HG02938 (cell line): ENCODE data around the gene YOD1.
"Not testable (repeated sequence)": the region's sequence is repeated elsewhere in the genome, so short reads cannot be mapped to it uniquely, and the experiment has no call there.

ENCODE experiments used
- ATAC-seq: cut with Tn5 transposase; IDR thresholded peaks from one replicate; pipeline ENCODE4 v1.9.1; 2021; ENCODE audit warnings: mild to moderate bottlenecking, moderate library complexity; ENCODE audit not compliant: unreplicated experiment

Gene YOD1

GRCh38 chr1:207050480-207051190, 373 bp downstream of the YOD1 start:
- peak; percentile 46 for ATAC-seq

- ATAC-seq, result no peak
These were observed 1.0 kb downstream of the YOD1 start for GRCh38 chr1:207049974-207050391.

GRCh38 chr1:207049514-207049913, 1.5 kb downstream of the YOD1 start:
- no peak for ATAC-seq

GRCh38 chr1:207049054-207049453, 2.0 kb downstream of the YOD1 start:
- ATAC-seq, result no peak

- ATAC-seq, result no peak
These were observed 3.0 kb downstream of the YOD1 start for GRCh38 chr1:207048041-207048440.

GRCh38 chr1:207047505-207047904, 3.5 kb downstream of the YOD1 start:
- ATAC-seq, result no peak

- no peak for ATAC-seq
These were observed 5.6 kb downstream of the YOD1 start for GRCh38 chr1:207045453-207045852.

GRCh38 chr1:207041397-207041796, 9.6 kb downstream of the YOD1 start:
- not testable (repeated sequence) for ATAC-seq

- no peak for ATAC-seq
These were observed 10.9 kb downstream of the YOD1 start for GRCh38 chr1:207040181-207040533.

- no peak for ATAC-seq
These were observed 11.4 kb downstream of the YOD1 start for GRCh38 chr1:207039380-207040180.

- ATAC-seq, result no peak
These were observed 14.1 kb downstream of the YOD1 start for GRCh38 chr1:207036865-207037264.

GRCh38 chr1:207035877-207036551, 15.0 kb downstream of the YOD1 start:
- no peak for ATAC-seq

- ATAC-seq, result peak; percentile 51
These were observed 16.0 kb downstream of the YOD1 start for GRCh38 chr1:207034998-207035397.

- no peak for ATAC-seq
These were observed 16.8 kb downstream of the YOD1 start for GRCh38 chr1:207034208-207034607.

GRCh38 chr1:207033302-207033701, 17.7 kb downstream of the YOD1 start:
- no peak for ATAC-seq

- no peak for ATAC-seq
These were observed 18.4 kb downstream of the YOD1 start, which contains the start of gene C1orf116 for GRCh38 chr1:207032528-207033017. Gene C1orf116 (minus strand): TSS chr1:207032756. CDS start chr1:207027598, 5,158 bp downstream.

GRCh38 chr1:207031632-207032264, 19.3 kb downstream of the YOD1 start:
- ATAC-seq, result no peak

GRCh38 chr1:207031016-207031415, 20.0 kb downstream of the YOD1 start:
- no peak for ATAC-seq

GRCh38 chr1:207030522-207031009, 20.4 kb downstream of the YOD1 start:
- no peak for ATAC-seq

GRCh38 chr1:207029701-207030521, 21.1 kb downstream of the YOD1 start:
- ATAC-seq, result no peak
